SK-N-SH treated with all-trans-retinoic acid at 6 μM for 48 hours (cell line): ENCODE data around the gene RNU2-63P.

Experiments
- ARNTL ChIP-seq: fragments of 450-650 bp; formaldehyde crosslinking; IDR thresholded peaks from 2 replicates; pipeline ENCODE4 v1.5.0; 2020; ENCODE audit warnings: low read depth, mild to moderate bottlenecking, moderate library complexity, borderline replicate concordance
- CSDC2 ChIP-seq: fragments of 250-450 bp; sonication (Bioruptor Pico); IDR thresholded peaks from 2 replicates; pipeline ENCODE4 v1.5.0; 2020; ENCODE audit warnings: mild to moderate bottlenecking, moderate library complexity
- GLIS3 ChIP-seq: fragments of 250-450 bp; sonication (Bioruptor Pico); IDR thresholded peaks from 2 replicates; pipeline ENCODE4 v1.5.0; 2020; ENCODE audit warnings: mild to moderate bottlenecking, moderate library complexity
- OSR1 ChIP-seq: fragments of 250-450 bp; sonication (Bioruptor Pico); IDR thresholded peaks from 2 replicates; pipeline ENCODE4 v1.8.0; 2022; ENCODE audit warnings: moderate library complexity, mild to moderate bottlenecking, inconsistent platforms
- RARB ChIP-seq: fragments of 250-450 bp; sonication (Bioruptor Pico); IDR thresholded peaks from 2 replicates; pipeline ENCODE4 v1.8.0; 2021; ENCODE audit warnings: mild to moderate bottlenecking, moderate library complexity
- TCF4 ChIP-seq: fragments of 250-450 bp; sonication (Bioruptor Pico); IDR thresholded peaks from 2 replicates; pipeline ENCODE4 v1.8.0; 2021; ENCODE audit warnings: mild to moderate bottlenecking, moderate library complexity, borderline replicate concordance
- ZC3H10 ChIP-seq: fragments of 250-450 bp; sonication (Bioruptor Pico); IDR thresholded peaks from 2 replicates; pipeline ENCODE4 v1.5.1; 2021; ENCODE audit warnings: mild to moderate bottlenecking, moderate library complexity
- ZFP30 ChIP-seq: fragments of 450-650 bp; formaldehyde crosslinking; IDR thresholded peaks from 2 replicates; pipeline ENCODE4 v1.5.0; 2022; ENCODE audit warnings: mild to moderate bottlenecking, moderate library complexity
- ZNF70 ChIP-seq: fragments of 450-650 bp; formaldehyde crosslinking; IDR thresholded peaks from 2 replicates; pipeline ENCODE4 v1.5.0; 2020; ENCODE audit warnings: mild to moderate bottlenecking, moderate library complexity
- TF ChIP-seq, protein P1 (sequence below): fragments of 250-450 bp; sonication (Bioruptor Pico); IDR thresholded peaks from 2 replicates; pipeline ENCODE4 v1.5.1; 2020; ENCODE audit warnings: low read depth, mild to moderate bottlenecking, moderate library complexity
- TF ChIP-seq, protein P2 (sequence below): fragments of 250-450 bp; sonication (Bioruptor Pico); IDR thresholded peaks from 2 replicates; pipeline ENCODE4 v1.5.1; 2021; ENCODE audit warnings: mild to moderate bottlenecking, moderate library complexity
- TF ChIP-seq, protein P3 (sequence below): fragments of 250-450 bp; sonication (Bioruptor Pico); IDR thresholded peaks from 2 replicates; pipeline ENCODE4 v1.8.0; 2021; ENCODE audit warnings: low read depth, mild to moderate bottlenecking, moderate library complexity, borderline replicate concordance

DNA sequence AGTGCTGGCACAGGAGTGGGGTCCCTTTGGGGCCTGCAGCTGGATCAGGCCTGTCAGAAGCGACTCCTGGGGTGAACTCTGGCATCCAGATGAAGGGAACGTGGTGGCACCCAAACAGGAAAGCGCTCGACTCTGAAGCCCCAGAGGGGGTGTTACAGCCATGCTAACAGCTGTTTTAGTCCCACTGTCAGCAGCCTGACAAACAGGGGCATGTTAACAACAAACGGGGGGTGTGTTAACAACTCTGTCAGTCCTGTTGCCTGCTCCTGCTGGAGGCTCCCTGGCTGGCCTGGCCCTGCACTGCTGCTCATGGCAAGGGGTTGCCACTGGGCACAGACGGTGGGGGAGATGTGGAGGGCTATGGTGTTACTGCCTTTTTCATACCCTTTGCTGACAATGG is 2.6 kb upstream of the RNU2-63P start:
- TF ChIP-seq TCF4 (CRISPR knock-in tag) (no peak), ZC3H10 (CRISPR knock-in tag) (no peak), ARNTL (no peak), ZNF70 (CRISPR knock-in tag) (no peak), RARB (no peak), CSDC2 (CRISPR knock-in tag) (no peak), ZFP30 (CRISPR knock-in tag) (no peak), OSR1 (CRISPR knock-in tag) (no peak), GLIS3 (CRISPR knock-in tag) (no peak)
- TF ChIP-seq, protein P1, sequence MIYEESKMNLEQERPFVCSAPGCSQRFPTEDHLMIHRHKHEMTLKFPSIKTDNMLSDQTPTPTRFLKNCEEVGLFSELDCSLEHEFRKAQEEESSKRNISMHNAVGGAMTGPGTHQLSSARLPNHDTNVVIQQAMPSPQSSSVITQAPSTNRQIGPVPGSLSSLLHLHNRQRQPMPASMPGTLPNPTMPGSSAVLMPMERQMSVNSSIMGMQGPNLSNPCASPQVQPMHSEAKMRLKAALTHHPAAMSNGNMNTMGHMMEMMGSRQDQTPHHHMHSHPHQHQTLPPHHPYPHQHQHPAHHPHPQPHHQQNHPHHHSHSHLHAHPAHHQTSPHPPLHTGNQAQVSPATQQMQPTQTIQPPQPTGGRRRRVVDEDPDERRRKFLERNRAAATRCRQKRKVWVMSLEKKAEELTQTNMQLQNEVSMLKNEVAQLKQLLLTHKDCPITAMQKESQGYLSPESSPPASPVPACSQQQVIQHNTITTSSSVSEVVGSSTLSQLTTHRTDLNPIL (CRISPR knock-in tag): no peak
- TF ChIP-seq, protein P2, sequence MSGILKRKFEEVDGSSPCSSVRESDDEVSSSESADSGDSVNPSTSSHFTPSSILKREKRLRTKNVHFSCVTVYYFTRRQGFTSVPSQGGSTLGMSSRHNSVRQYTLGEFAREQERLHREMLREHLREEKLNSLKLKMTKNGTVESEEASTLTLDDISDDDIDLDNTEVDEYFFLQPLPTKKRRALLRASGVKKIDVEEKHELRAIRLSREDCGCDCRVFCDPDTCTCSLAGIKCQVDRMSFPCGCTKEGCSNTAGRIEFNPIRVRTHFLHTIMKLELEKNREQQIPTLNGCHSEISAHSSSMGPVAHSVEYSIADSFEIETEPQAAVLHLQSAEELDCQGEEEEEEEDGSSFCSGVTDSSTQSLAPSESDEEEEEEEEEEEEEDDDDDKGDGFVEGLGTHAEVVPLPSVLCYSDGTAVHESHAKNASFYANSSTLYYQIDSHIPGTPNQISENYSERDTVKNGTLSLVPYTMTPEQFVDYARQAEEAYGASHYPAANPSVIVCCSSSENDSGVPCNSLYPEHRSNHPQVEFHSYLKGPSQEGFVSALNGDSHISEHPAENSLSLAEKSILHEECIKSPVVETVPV (CRISPR knock-in tag): no peak
- TF ChIP-seq, protein P3, sequence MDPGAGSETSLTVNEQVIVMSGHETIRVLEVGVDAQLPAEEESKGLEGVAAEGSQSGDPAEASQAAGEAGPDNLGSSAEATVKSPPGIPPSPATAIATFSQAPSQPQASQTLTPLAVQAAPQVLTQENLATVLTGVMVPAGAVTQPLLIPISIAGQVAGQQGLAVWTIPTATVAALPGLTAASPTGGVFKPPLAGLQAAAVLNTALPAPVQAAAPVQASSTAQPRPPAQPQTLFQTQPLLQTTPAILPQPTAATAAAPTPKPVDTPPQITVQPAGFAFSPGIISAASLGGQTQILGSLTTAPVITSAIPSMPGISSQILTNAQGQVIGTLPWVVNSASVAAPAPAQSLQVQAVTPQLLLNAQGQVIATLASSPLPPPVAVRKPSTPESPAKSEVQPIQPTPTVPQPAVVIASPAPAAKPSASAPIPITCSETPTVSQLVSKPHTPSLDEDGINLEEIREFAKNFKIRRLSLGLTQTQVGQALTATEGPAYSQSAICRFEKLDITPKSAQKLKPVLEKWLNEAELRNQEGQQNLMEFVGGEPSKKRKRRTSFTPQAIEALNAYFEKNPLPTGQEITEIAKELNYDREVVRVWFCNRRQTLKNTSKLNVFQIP (CRISPR knock-in tag): no peak
